Stimulated activated CD4-positive, alpha-beta T cell treated with anti-CD3 and anti-CD28 coated beads, Interleukin-12 subunit alpha, Interleukin-12 subunit beta, amount 100 ng/mL, for 4 hours (primary cell): ENCODE results near the gene ATPAF1.
A peak's percentile ranks its signal among the peaks of the same experiment; 100 is the strongest.

Experiments
- DNase-seq: peaks from one replicate; pipeline ENCODE4 v3.0.0-alpha.2; 2020

Gene ATPAF1

DNA sequence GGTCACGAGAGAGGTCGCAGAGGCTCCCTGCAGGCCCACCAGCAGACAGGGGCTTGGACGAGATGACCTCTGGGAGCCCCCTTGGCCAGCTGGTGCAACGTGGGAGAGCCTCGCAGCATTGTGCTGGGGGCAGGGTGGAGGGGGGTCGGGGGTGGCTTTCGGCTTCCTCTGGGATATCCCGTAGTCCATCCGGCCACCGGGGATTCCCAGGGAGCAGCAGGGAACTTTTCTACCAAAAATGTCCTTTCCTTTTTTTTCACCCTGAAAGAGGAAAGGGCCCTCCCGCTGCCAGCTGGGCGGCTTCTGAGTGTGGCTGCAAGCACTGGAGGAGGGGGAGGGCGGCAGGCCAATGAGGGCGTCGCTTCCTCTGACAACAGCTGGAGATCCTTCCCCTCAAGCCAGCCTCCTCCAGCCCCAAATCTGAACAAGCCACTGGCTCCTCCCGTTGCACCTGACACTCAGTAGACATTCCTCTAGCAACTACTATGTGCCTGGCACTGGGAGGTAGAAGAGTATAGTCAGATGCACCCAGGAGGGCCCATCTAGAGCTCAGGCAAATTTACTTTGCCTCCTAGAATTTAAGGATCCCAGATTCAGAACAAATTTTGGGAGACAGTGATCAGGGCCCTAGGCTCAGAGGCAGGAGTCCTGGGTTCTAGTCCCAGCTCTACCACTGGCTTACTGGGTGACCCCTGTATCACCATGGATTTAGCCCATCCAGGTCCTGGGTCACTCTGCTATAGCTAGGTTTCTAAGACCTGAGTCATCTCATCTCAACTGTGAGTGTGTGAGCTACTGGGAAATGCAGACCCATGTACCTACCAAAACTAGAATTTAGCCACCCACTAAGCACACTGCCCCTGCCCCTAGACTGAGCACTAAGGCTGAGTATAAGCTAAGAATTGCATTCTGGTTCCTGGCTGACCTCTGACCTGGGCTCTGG is 54.2 kb downstream of the ATPAF1 start:
- DNase-seq = peak; percentile 24

GRCh38 chr1:46612937-46613660 is 55.1 kb downstream of the ATPAF1 start:
- no peak for DNase-seq

DNA sequence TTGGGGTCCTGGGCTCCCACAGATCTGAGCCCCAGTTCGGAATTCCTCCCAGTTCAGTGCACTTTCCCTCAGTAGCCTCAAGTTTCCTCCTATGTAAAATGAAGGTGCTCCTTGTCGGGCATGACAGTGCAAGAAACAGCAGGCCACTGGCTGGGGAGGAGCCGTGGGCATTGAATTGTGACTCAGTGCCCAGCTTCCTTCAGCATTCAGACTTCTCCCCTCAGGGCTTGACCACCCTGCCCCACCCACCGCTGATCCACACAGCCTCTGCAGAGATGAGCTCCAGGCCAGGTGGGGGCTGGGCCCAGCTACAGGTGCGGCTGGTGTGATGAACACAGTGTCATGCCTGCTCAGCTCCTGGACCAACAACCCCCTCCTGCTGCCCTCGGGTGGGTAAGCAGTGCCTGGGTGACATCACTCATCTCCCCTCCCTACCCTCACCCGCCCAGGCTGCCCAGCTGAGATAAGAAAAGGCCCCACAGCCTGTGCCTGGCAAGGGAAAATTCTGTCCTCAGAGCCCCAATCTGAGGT is 56.4 kb downstream of the ATPAF1 start:
- DNase-seq = no peak

DNA sequence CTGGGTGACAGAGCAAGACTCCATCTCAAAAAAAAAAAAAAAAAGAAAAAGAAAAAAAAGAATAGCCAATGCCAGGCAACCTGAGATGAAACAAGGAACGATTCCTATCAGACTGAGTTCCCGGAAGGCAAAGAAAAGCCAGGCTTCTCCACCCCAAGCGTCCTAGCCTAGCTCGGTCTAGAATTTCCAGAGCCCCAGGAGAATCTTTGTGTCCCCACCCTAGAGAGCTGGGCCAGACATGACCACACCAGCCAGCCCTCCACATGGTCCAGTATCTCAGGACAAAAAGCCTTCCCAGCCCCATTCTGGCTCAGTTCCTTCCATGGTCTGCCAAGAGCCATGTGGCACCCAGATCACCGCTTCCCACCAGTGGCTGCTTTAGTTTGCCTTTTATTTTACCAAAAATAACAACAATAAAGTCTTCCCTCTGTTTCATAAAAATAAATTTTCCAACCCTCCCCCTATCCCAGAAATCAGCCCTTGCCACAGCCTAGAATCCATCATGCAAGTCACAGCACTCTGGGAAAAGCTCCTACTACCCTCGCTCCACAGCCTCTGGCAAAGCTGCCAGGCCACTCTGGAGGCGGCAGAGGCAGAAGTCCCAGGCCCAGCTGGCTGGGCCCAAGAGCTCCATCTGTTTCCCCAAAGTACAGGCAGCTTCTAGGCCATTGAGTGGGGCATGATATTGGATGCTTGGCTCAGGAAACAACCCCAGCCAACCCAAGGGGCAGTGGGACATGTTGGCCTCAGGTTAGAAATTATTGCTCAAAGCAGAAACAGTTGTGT is 60.6 kb downstream of the ATPAF1 start:
- no peak for DNase-seq

DNA sequence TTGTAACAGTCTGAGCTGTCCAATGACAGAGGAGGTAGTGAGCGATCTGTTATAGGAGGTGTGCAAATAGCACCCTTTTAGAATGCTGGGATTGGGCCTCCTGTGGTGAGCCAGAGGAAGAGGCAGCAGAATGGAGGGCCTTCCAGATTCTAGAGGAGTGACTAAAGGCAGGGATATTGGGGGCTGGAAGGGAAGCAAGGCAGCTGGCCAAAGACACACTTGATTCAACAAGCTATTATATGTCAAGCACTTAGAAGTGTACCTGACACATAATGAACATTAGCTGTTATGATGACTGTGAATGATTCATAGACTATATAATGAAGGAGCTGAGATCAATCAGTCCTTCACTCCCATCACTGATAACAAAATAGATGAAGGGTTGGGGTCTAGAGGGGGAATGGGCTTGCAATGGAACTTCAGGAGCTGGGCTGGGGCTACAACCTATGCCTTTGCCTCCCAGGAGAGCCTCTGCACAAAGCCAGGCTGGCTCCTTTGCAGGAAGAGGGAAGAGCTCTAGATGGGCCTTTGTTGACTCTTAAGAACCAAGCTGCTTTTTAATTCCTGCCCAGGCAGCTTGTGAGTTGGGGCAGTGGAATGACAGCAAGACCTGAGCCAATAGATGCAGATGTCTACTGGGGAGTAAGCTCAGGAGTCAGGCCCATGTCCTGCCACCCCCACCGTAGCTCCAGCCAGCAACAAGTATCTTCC is 61.8 kb downstream of the ATPAF1 start:
- DNase-seq = no peak

DNA sequence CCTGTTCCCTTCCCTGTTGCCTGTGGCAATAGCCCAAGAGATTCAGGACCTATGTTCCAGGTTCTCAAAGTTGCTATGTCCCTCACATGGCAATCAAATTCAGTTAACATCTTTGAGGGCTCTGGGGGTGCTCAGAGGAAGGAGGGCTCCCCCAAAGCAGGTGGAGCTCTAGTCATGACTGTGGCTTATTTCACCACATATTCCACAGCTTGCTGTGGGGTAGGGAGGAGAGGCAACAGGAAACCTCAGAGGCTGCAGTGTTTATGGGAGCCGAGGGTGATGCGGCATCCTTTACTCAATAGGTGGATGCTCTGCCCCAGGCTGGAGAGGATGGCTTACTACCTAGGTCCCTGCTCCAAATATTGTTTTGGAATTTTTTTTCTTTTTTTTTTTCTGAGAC is 62.9 kb downstream of the ATPAF1 start:
- no peak for DNase-seq

- peak; percentile 99 for DNase-seq
Observed at GRCh38 chr1:46603858-46604549, 64.2 kb downstream of the ATPAF1 start, which contains the start of gene MKNK1. MKNK1 (minus strand) TSS chr1:46604268; CDS start chr1:46583327, 20,941 bp downstream.

- DNase-seq = no peak
Observed at GRCh38 chr1:46603481-46603857, 64.7 kb downstream of the ATPAF1 start.

GRCh38 chr1:46601257-46602007 is 66.7 kb downstream of the ATPAF1 start:
- DNase-seq = no peak

- DNase-seq = no peak
Observed at GRCh38 chr1:46599059-46599970, 68.8 kb downstream of the ATPAF1 start.

DNA sequence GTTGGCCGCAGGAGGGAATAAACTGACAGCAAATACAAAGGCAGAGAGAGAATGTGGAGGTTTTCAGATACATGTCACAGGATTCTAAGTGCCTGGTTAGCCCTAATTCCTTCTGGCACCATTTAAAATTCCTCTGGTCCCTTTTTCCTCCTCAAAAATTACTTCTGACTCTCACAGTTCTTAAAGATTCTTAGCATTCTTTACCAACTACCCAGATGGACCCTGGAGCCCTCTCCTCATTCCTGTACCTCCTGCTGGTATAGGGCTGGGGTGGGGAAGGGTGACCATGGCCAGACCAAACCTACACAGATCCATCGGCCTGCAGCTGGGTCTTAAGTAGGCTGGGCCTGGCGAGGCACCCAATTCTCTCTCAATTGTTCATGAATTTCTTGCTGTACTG is 71.3 kb downstream of the ATPAF1 start:
- no peak for DNase-seq

DNA sequence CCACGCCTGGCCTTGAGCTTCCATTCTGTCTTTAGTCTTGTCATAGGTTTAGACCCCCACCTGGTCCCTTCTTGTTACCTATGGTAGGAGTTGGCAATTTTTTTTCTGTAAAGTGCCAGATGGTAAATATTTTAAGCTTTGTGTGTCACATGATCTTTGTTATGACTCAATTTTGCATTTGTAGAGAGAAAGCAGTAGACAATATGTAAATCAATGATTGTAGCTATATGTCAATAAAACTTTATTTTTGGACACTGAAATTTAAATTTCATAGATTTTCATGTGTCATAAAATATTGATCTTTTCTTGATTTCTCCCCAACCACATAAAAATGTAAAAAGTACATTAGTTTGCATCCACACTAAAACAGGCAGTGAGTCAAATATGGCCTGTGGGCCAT is 72.1 kb downstream of the ATPAF1 start:
- DNase-seq = no peak

DNA sequence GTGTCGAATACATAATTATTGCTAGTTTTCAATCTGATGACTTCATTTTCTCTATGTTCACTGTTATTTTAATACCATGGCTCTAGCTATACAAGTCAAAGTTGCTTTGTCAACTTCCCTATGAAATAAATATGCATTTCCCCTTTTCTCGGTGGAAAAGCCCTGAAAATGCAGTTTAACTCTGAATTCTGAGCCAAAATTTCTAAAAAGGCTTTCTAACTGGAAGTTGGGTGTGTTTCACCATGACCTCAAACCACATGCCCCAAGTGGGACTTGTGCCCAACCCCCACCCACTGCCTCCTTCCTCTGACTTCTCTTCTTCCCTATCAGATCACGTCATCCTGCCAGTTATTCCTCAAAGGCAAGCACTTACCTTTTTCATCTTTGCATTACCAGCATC is 73.0 kb downstream of the ATPAF1 start:
- no peak for DNase-seq

GRCh38 chr1:46594063-46594462 is 74.1 kb downstream of the ATPAF1 start:
- no peak for DNase-seq

- DNase-seq = no peak
Observed at GRCh38 chr1:46592823-46593222, 75.3 kb downstream of the ATPAF1 start.

GRCh38 chr1:46589529-46589928 is 78.6 kb downstream of the ATPAF1 start:
- no peak for DNase-seq

GRCh38 chr1:46587069-46587468 is 81.1 kb downstream of the ATPAF1 start:
- no peak for DNase-seq

GRCh38 chr1:46585312-46585938 is 82.7 kb downstream of the ATPAF1 start:
- DNase-seq = no peak

GRCh38 chr1:46583494-46583893 is 84.7 kb downstream of the ATPAF1 start:
- no peak for DNase-seq
